Activated T-cell treated with anti-CD3 and anti-CD28 coated beads, Interleukin-2, amount 50 U/mL, for 72 hours (primary cell): ENCODE data around the gene KCNQ2. TPM values are rescaled to one million over a fixed set of nuclear protein-coding genes. Genes with fewer than 3 reads are reported as not detected.

Experiments used
- ATAC-seq, 2 donors: fragments of 150-1000 bp; cut with Tn5 transposase; replicated peaks in 1 of 2; 2 replicates each; pipeline ENCODE4 v1.10.0; 2021; ENCODE audit warnings: moderate library complexity in 2 of 2, mild to moderate bottlenecking in 1 of 2
- DNase-seq, 2 donors: peaks; one replicate each; pipeline ENCODE4 v3.0.0; 2021 to 2022; ENCODE audit warnings: mixed read lengths in 1 of 2
- H3K27ac Mint-ChIP-seq: one replicate; pipeline ENCODE4 v1.8.0; 2022; ENCODE audit warnings: mild to moderate bottlenecking, moderate library complexity, mixed read lengths
- H3K27me3 Mint-ChIP-seq: one replicate; pipeline ENCODE4 v1.8.0; 2022; ENCODE audit warnings: low read depth, mixed read lengths
- H3K36me3 Mint-ChIP-seq, 2 donors: one replicate each; pipeline ENCODE4 v1.8.0; 2022; ENCODE audit warnings: mixed read lengths in 2 of 2, mild to moderate bottlenecking in 1 of 2; ENCODE audit not compliant: insufficient read depth in 2 of 2
- H3K4me1 Mint-ChIP-seq: one replicate; pipeline ENCODE4 v1.8.0; 2022; ENCODE audit warnings: low read depth, mixed read lengths
- H3K4me3 Mint-ChIP-seq, 2 donors: one replicate each; pipeline ENCODE4 v1.8.0; 2022; ENCODE audit warnings: mild to moderate bottlenecking in 2 of 2, mixed read lengths in 2 of 2, moderate library complexity in 2 of 2
- H3K9me3 Mint-ChIP-seq, 2 donors: one replicate each; pipeline ENCODE4 v1.8.0; 2022; ENCODE audit warnings: mixed read lengths in 2 of 2
- total RNA-seq, 2 donors: library from RNA; stranded (reverse); gene quantifications; one replicate each; pipeline ENCODE4 v1.2.3, GENCODE V29; 2022

Gene KCNQ2
- total RNA-seq, 2 donors from 2014 or later: 0.44 to 0.65 TPM

DNA sequence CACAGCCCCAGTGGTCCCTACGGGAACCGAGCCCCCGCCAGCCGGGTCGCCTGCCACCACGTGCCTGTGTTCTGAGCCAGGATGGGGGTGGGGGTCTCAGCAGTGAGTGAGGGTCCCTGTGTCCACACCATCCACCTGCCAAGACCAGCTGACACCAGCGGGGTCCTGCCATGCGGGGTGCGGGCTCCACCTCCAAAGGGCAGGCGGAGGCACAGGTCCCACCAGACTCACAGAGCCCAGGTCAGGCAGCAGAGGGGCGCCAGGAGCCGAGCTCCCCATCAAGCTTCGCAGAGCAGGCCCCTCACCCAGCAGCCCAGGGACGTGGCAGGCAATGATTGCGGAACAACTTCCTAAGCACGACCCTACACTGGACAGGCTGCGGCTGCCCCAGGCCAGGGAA, 50.5 kb downstream of the KCNQ2 start:
- Mint-ChIP-seq H3K27ac (no peak overlapping the region), H3K9me3 (no peaks in the 10 kb centered on the region), H3K4me1 (no peaks in the 10 kb centered on the region), H3K27me3 (no peaks in the 10 kb centered on the region), H3K4me3 (no peak overlapping the region), H3K36me3 (no peaks in the 10 kb centered on the region)
- ATAC-seq (no peak), DNase-seq (no peak)

GRCh38 chr20:63421094-63421692, 51.3 kb downstream of the KCNQ2 start:
- no peaks in the 10 kb centered on the region for H3K4me1 Mint-ChIP-seq
- no peaks in the 10 kb centered on the region for H3K9me3 Mint-ChIP-seq
- no peak for DNase-seq
- H3K27me3 Mint-ChIP-seq: no peaks in the 10 kb centered on the region
- no peaks in the 10 kb centered on the region for H3K36me3 Mint-ChIP-seq
- no peak overlapping the region for H3K27ac Mint-ChIP-seq
- no peak overlapping the region for H3K4me3 Mint-ChIP-seq
- no peak for ATAC-seq

- Mint-ChIP-seq H3K27ac (no peak overlapping the region), H3K36me3 (no peaks in the 10 kb centered on the region), H3K4me1 (no peaks in the 10 kb centered on the region), H3K27me3 (no peaks in the 10 kb centered on the region), H3K9me3 (no peaks in the 10 kb centered on the region), H3K4me3 (no peak overlapping the region)
- DNase-seq (no peak), ATAC-seq (no peak)
Measured at GRCh38 chr20:63420359-63421093, 51.9 kb downstream of the KCNQ2 start.

- H3K27ac Mint-ChIP-seq: no peak overlapping the region
- no peaks in the 10 kb centered on the region for H3K27me3 Mint-ChIP-seq
- no peaks in the 10 kb centered on the region for H3K9me3 Mint-ChIP-seq
- DNase-seq: no peak
- H3K4me3 Mint-ChIP-seq: no peak overlapping the region
- ATAC-seq: no peak
- no peaks in the 10 kb centered on the region for H3K36me3 Mint-ChIP-seq
- no peaks in the 10 kb centered on the region for H3K4me1 Mint-ChIP-seq
Measured at GRCh38 chr20:63419299-63419698, 53.2 kb downstream of the KCNQ2 start.

DNA sequence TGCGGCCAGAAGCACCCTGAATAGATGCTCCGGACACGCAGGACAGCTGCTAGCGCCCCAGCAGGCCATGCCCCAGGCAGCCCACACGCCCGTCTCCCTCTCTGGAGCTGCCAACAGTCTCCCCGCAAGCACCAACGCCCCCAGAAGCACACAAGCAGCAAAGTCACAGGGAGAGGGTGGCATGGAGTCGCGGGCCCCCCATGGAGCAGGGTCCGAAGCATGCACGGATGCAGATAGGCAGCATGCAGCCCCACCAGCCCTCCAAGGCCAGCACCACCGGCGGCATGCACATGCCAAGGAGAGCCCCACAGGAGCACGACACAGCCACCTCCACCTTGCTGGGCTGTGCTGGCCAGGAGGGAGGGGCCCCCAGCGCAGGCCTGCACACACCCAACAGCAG, 53.8 kb downstream of the KCNQ2 start:
- H3K36me3 Mint-ChIP-seq: no peaks in the 10 kb centered on the region
- no peak overlapping the region for H3K4me3 Mint-ChIP-seq
- H3K27ac Mint-ChIP-seq: no peak overlapping the region
- DNase-seq (no peak), ATAC-seq (no peak)
- no peaks in the 10 kb centered on the region for H3K4me1 Mint-ChIP-seq
- no peaks in the 10 kb centered on the region for H3K9me3 Mint-ChIP-seq
- no peaks in the 10 kb centered on the region for H3K27me3 Mint-ChIP-seq

GRCh38 chr20:63417738-63418120, 54.7 kb downstream of the KCNQ2 start:
- DNase-seq (no peak), ATAC-seq (no peak)
- no peak overlapping the region for H3K4me3 Mint-ChIP-seq
- no peaks in the 10 kb centered on the region for H3K36me3 Mint-ChIP-seq
- no peaks in the 10 kb centered on the region for H3K27me3 Mint-ChIP-seq
- H3K27ac Mint-ChIP-seq: no peak overlapping the region
- no peaks in the 10 kb centered on the region for H3K9me3 Mint-ChIP-seq
- H3K4me1 Mint-ChIP-seq: no peaks in the 10 kb centered on the region

GRCh38 chr20:63417097-63417737, 55.2 kb downstream of the KCNQ2 start:
- Mint-ChIP-seq H3K9me3 (no peaks in the 10 kb centered on the region), H3K4me1 (no peaks in the 10 kb centered on the region), H3K4me3 (no peak overlapping the region), H3K36me3 (no peaks in the 10 kb centered on the region), H3K27ac (no peak overlapping the region), H3K27me3 (no peaks in the 10 kb centered on the region)
- ATAC-seq (no peak), DNase-seq (no peak)

DNA sequence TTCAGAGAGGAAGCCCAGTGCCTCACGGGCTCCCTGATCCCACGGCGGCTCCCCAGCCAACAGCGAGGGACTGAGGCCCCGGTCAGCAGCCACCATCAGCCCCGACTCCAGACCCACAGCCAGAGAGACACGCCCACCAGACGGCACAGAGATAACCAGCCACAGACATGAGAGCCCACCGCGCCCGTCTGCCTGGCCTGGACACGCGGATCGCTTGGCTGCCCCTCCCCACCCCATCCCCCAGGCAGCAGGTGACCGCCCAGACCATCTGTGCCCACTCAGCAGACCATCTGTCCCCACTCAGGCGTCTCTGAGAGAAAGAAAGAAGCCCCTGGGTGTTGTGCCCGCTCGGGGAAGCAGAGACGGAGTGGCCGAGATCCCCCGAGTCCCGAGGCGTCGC, 55.8 kb downstream of the KCNQ2 start:
- Mint-ChIP-seq H3K27ac (no peak overlapping the region), H3K36me3 (no peaks in the 10 kb centered on the region), H3K27me3 (no peaks in the 10 kb centered on the region), H3K4me3 (no peak overlapping the region), H3K4me1 (no peaks in the 10 kb centered on the region), H3K9me3 (no peaks in the 10 kb centered on the region)
- no peak for DNase-seq
- no peak for ATAC-seq

DNA sequence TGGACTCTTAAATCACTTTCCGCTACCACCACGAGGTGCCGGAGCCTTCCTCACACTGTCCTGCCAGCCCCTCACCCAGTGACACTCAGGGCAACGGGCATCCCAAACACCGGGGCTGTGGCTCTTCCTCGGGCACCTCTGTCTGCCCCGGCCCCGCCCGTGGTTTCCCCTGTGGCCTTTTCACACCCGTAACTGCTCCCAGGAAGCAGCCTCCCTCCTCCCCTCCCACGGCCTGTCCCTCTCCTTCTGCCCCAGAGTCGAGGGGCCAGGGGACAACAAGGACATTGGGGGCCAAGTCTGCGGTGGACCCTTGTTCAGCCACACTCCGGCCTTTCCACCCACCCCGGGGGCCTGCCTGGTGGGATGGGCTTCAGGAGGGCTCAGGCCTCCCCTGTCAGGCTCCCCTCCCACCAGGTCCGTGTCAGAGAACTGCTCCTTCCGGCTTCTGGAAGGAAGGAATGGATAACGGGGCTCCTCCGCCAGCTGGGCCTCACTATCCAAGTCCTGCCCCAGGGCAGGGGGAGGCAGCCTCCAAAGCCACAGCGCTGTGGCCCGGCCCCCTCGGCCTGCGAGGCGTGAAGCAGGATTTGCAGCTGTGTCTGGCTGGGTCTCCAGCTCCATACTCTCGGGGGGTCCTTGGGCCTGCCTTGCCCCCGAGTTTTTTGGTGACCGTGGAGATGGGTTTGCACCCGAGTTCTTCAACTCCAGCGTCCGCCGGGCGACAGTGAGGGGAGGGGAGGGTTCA, 56.6 kb downstream of the KCNQ2 start:
- Mint-ChIP-seq H3K4me3 (no peak overlapping the region), H3K36me3 (no peaks in the 10 kb centered on the region), H3K4me1 (no peaks in the 10 kb centered on the region), H3K9me3 (no peaks in the 10 kb centered on the region), H3K27ac (no peak overlapping the region), H3K27me3 (no peaks in the 10 kb centered on the region)
- no peak for ATAC-seq
- DNase-seq: no peak

DNA sequence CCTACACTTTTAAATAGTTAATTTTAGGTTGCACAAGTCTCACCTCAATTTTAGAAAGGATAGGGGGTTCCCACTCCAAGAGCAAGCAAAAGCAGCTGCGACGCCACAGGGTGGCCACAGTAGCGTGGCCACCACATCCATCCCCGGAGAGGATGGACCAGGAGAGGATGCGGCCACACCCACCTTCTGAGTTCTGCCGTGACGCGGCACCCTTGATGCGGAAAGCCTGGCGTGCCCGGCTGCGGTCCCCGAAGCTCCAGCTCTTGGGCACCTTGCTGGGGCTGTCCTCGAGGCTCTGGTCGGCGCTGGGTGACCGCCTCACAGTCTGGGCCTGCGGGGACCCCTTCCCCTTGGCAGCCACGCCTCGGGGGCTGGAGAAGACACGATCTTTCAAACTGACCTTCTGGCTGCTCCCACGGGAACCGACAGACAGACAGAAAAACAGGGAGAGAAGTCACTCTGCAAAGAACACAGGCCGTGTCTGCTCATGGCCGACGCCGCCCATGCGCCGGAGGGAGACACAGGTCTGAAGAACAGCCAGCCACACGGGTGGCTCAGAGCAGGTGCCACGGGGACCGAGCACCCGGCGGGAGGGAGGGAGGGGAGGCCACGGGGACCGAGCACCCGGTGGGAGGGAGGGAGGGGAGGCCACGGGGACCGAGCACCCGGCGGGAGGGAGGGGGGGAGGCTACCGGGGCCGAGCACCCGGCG, 57.6 kb downstream of the KCNQ2 start:
- DNase-seq: no peak
- no peaks in the 10 kb centered on the region for H3K4me1 Mint-ChIP-seq
- H3K27ac Mint-ChIP-seq: no peak overlapping the region
- no peak for ATAC-seq
- no peaks in the 10 kb centered on the region for H3K36me3 Mint-ChIP-seq
- no peaks in the 10 kb centered on the region for H3K27me3 Mint-ChIP-seq
- no peak overlapping the region for H3K4me3 Mint-ChIP-seq
- no peaks in the 10 kb centered on the region for H3K9me3 Mint-ChIP-seq

- Mint-ChIP-seq H3K27me3 (no peaks in the 10 kb centered on the region), H3K4me1 (no peaks in the 10 kb centered on the region), H3K36me3 (no peaks in the 10 kb centered on the region), H3K9me3 (peaks cover 0 to 2% of the 10 kb centered on the region in 2 donors), H3K4me3 (no peak overlapping the region), H3K27ac (no peak overlapping the region)
- DNase-seq (no peak), ATAC-seq (no peak)
Measured at GRCh38 chr20:63413963-63414684, 58.3 kb downstream of the KCNQ2 start.

DNA sequence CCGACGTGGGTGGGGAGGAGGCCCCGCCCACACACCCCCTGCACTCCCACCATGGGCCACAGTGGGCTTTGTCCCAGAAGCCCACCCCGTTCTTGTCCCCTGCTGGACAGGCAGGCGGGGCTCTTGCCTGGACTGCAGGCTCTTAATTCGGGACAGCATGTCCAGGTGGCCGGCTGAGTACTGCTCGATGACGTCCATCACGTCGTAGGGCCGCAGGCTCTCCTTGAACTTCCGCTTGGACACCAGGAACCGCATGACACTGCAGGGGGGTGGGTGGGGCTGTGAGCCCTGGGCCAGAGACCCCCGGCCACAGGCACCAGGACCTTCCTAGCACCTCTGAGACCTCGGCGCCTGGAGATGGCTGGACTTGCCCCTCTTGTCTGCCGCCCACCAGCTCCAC, 59.1 kb downstream of the KCNQ2 start:
- Mint-ChIP-seq H3K27me3 (no peaks in the 10 kb centered on the region), H3K9me3 (peaks cover 0 to 3% of the 10 kb centered on the region in 2 donors), H3K4me3 (no peak overlapping the region), H3K36me3 (no peaks in the 10 kb centered on the region), H3K4me1 (no peaks in the 10 kb centered on the region), H3K27ac (no peak overlapping the region)
- DNase-seq: no peak
- ATAC-seq: no peak
